ENCODE data around the gene SART3.

DNA sequence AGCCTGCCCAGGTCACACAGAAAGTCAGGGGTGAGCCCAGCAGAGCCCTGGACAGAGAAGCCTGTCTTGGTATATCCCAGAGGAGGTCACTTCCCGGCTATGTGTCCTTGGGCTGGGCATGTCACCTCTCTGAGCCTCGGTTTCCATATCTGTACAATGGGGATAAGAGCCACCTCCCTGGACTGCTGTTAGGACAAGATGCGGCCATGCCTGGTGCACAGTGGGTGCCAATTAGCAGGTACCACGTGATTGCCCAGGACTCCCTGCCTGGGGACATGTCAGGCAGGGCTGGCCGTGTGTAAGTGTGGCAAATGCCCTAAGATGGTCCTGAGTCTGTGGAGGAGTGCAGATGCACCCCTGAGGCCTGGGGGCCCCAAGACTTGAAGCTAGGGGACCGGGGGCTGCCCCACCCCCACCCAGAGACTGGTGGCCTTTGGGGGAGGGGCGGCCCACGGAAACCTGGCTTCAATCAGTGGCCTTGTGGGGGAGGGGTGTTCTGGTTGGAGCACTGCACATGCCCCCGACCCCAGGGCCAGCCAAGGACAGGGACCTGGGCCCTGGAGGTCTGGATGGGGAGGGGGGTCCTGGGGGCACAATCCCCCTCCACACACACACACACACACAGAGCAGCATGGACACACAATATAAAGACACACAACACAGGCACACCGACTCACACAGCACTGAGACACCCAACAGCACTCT is 36.0 kb upstream of the SART3 start:
- TF ChIP-seq, protein P1, sequence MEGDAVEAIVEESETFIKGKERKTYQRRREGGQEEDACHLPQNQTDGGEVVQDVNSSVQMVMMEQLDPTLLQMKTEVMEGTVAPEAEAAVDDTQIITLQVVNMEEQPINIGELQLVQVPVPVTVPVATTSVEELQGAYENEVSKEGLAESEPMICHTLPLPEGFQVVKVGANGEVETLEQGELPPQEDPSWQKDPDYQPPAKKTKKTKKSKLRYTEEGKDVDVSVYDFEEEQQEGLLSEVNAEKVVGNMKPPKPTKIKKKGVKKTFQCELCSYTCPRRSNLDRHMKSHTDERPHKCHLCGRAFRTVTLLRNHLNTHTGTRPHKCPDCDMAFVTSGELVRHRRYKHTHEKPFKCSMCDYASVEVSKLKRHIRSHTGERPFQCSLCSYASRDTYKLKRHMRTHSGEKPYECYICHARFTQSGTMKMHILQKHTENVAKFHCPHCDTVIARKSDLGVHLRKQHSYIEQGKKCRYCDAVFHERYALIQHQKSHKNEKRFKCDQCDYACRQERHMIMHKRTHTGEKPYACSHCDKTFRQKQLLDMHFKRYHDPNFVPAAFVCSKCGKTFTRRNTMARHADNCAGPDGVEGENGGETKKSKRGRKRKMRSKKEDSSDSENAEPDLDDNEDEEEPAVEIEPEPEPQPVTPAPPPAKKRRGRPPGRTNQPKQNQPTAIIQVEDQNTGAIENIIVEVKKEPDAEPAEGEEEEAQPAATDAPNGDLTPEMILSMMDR (IDR thresholded peaks at IDR 0.05), result no peak
- TF ChIP-seq POLR2A (IDR thresholded peaks at IDR 0.05) (no peak), EP300 (IDR thresholded peaks at IDR 0.05) (no peak), POLR2AphosphoS5 (IDR thresholded peaks at IDR 0.05) (no peak)
